Epithelial cell of esophagus (primary cell): ENCODE data around the gene STK40.

Source experiments
- DNase-seq: peaks from one replicate; pipeline ENCODE4 v3.0.0; 2010; ENCODE audit warnings: low read depth
- H3K4me3 ChIP-seq: 2 replicates; pipeline ENCODE4 v1.5.1; 2011; ENCODE audit warnings: mild to moderate bottlenecking, low read length, control low read depth
- TF ChIP-seq, protein P1 (sequence below): IDR thresholded peaks from 2 replicates; pipeline ENCODE4 v1.5.1; 2011; ENCODE audit warnings: low read depth, mild to moderate bottlenecking, low read length, control low read depth, inconsistent platforms; ENCODE audit not compliant: insufficient read depth; ENCODE audit errors: missing control alignments

The STK40 gene

DNA sequence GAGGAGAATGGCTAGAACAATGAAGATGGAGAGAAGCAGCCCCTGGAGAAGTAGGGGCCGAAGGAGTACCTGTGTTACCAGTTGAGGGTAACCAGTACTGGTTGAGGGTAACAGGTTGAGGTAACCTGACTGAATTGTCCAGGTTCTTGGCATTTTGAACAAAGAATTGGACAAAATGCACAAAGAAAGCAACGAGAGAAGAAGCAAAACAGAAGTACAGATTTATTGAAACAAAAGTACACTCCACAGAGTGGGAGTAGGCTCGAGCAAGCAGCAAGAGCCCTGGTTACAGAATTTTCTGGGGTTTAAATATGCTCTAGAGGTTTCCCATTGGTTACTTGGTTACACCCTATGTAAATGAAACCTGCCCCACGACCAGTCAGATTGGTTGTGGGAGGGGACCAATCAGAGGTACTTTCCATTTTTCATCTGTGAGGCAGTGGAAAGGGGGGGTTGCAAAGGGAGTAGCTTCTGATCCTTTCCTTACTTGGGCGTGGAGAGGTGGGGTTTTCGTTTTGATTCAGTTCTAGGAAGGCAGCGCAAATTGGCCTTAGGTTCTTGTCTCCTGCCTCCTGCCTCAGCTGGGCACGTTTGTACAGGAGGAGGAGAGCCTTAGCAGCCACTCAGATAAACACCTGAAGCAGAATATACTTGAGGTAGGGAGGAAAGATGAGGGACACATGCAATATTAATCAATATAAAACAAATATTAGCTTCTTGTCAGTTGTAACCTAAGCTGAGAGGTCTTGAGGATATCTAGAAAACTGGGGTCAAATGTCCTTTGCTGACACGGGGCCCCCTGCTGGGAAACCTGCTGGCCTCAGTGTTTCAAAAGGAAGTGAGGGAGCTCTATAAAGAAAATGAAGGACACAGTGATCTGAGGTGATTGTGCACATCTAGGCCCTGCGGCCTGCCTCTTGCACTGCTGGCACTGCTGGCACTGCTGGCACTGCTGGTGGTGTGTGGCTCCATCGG is 26.2 kb upstream of the STK40 start:
- TF ChIP-seq, protein P1, sequence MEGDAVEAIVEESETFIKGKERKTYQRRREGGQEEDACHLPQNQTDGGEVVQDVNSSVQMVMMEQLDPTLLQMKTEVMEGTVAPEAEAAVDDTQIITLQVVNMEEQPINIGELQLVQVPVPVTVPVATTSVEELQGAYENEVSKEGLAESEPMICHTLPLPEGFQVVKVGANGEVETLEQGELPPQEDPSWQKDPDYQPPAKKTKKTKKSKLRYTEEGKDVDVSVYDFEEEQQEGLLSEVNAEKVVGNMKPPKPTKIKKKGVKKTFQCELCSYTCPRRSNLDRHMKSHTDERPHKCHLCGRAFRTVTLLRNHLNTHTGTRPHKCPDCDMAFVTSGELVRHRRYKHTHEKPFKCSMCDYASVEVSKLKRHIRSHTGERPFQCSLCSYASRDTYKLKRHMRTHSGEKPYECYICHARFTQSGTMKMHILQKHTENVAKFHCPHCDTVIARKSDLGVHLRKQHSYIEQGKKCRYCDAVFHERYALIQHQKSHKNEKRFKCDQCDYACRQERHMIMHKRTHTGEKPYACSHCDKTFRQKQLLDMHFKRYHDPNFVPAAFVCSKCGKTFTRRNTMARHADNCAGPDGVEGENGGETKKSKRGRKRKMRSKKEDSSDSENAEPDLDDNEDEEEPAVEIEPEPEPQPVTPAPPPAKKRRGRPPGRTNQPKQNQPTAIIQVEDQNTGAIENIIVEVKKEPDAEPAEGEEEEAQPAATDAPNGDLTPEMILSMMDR = no peak
- H3K4me3 ChIP-seq = no peak overlapping the region
- peak; percentile 68 for DNase-seq

DNA sequence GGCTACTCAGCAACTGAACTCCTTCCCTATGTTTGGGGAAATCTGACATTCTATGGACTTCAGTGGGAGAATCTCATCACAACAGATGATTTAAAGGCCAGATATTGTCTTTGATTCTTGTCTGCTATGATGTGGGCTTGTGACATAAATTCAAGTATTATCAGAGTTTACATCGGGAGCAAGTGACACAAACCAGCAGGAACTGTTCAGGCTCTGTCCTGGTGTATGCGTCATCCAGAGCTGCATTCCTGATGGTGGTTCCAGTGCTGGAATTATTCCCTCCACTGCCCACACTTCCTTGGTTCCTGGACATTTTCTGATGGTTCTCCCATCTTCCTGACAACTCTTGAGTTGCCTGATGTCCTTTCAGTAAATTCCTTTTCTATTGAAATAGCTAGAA is 22.8 kb upstream of the STK40 start:
- DNase-seq = peak; percentile 29
- TF ChIP-seq, protein P1 = no peak
- no peak overlapping the region for H3K4me3 ChIP-seq

DNA sequence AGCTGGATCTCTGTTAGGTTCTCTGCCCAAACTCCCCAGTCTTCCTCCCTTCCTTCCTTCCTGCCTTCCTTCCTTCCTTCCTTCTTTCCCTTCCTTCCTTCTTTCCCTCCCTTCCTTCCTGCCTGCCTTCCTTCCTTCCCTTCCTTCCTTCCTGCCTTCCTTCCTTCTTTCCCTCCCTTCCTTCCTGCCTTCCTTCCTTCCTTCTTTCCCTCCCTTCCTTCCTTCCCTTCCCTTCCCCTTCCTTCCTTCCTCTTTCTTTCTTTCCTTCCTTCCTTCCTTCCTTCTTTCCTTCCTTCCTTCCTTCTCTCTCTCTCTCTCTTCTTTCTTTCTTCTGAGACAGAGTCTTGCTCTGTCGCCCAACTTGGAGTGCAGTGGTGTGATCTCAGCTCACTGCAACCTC is 20.7 kb upstream of the STK40 start:
- no peak overlapping the region for H3K4me3 ChIP-seq
- no peak for DNase-seq
- TF ChIP-seq, protein P1 = no peak

DNA sequence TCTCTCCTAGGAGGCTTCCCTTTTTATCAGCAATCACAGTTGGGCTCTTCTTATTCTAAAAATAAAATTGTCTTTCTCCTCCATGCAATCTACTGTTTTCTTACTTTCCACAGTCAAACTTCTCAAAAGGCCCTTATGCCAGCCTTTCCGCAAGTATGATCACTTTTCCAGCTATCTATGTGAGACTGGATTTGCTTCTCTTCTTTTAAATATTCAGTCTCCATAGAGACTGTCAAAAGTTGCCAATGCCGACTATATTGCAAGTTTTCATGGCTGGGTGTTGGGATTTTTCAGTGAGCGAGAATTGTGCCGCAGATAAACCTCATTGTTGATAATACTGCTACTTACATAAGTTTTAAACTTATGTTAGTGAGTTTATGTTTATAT is 16.8 kb upstream of the STK40 start:
- H3K4me3 ChIP-seq = no peak overlapping the region
- TF ChIP-seq, protein P1 = no peak
- no peak for DNase-seq

DNA sequence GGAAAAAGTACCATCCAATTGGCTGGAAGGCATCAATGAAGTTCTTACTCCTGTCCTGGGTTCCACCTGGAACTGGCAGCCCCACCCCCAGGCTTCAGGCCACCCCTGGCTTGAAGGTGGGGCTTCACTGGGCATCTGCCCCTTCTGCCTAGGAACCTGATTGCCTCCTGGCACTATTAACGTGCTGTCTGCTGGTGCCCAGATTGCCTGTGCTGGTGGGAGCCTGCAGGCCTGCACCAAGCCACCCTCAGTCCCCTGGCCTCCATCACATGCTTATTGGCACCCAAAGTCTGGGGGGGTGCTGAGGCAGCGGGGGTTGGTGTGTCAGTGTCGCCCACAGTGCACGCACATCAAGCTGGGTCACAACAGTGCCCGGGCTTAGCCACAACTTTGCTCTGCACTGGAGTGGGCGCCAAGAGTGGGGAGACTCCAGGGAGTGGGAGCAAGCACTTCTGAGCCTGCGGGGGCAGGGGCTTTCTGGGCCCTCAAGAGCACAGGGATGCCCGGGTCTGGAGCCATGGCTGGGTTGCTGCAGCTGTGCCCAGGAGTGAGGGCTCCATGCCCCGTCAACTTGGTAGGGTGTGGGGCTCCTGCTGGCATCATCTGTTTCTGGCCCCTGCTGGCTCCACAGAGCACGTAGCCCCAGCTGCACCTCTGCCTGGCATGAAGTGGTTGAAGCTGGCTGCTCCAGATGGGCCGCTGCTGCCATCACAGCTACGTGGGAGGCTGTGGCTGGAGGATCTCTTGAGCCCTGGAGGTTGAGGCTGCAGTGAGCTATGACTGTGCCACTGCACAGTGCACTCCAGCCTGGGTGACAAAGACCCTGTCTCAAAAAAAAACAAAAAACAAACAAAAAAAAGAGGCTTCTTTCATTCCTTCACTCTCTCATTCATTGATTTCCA is 16.1 kb upstream of the STK40 start:
- DNase-seq = no peak
- no peak overlapping the region for H3K4me3 ChIP-seq
- TF ChIP-seq, protein P1 = no peak

DNA sequence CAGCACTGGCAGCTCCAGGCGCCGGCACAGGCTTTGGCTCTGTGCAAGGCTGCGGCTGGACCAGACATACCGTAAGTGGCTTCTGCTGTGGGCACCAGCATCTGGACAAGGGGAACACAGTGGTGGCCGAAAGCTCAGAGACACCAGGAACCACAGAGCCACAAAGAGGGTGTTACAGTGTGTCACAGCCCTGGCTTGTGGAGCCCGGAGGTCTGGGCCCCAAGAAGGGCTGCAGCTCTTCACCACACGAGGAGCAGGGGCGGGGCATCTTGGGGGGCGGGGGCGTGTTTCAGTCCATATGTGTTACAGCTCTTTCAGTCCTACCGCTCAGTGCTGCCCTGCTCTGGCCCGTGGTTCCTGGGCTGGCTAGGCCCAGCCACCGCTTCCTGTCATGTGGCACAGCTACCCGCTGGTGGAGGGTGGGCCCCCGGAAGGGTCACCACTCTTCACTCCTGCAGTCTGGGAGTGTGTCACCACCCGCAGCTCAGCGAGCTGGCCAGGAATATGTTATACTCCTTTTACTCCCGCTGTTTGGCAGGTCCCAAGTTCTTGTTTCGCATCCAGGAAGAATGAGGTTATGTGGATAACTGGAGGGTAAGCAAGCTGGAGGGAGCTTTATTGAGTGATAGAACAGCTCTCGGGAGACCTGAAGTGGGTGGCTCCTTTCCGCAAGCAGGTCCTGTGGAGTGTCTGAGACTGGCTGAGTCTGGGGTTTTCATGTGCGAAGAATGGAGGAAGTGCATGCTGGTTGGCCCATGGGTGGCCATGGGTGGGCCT is 15.3 kb upstream of the STK40 start:
- H3K4me3 ChIP-seq = no peak overlapping the region
- TF ChIP-seq, protein P1 = no peak
- DNase-seq = no peak
